Skeletal muscle tissue (tissue), 4 donors: ENCODE data around the gene WNT3A. TPM values are rescaled to one million over a fixed set of nuclear protein-coding genes. Genes with fewer than 3 reads are reported as not detected.
"Not testable (repeated sequence)": the region's sequence is repeated elsewhere in the genome, so short reads cannot be mapped to it uniquely, and the experiment has no call there.

ENCODE experiments used
- H3K27ac ChIP-seq: one replicate; pipeline ENCODE4 v1.7.0; 2013; ENCODE audit warnings: mild to moderate bottlenecking, low read depth, low read length, inconsistent platforms
- H3K27me3 ChIP-seq, 3 donors: one replicate each; pipeline ENCODE4 v1.7.0; 2013; ENCODE audit warnings: low read length in 3 of 3; ENCODE audit not compliant: control insufficient read depth in 3 of 3, insufficient read depth in 3 of 3
- H3K36me3 ChIP-seq, 3 donors: one replicate each; pipeline ENCODE4 v1.7.0; 2013; ENCODE audit warnings: low read length in 3 of 3; ENCODE audit not compliant: control insufficient read depth in 3 of 3, insufficient read depth in 3 of 3
- H3K4me1 ChIP-seq, 3 donors: one replicate each; pipeline ENCODE4 v1.7.0; 2013; ENCODE audit warnings: low read length in 3 of 3, mild to moderate bottlenecking in 3 of 3; ENCODE audit not compliant: control insufficient read depth in 3 of 3, insufficient read depth in 3 of 3
- H3K4me3 ChIP-seq, 3 donors: one replicate each; pipeline ENCODE4 v1.7.0; 2013; ENCODE audit warnings: low read length in 3 of 3
- H3K9ac ChIP-seq, 3 donors: one replicate each; pipeline ENCODE4 v1.7.0; 2013; ENCODE audit warnings: low read length in 3 of 3, mild to moderate bottlenecking in 3 of 3, moderate library complexity in 2 of 3, low read depth in 1 of 3
- H3K9me3 ChIP-seq, 3 donors: one replicate each; pipeline ENCODE4 v1.7.0; 2013; ENCODE audit warnings: low read length in 3 of 3; ENCODE audit not compliant: control insufficient read depth in 3 of 3
- total RNA-seq: library from RNA; depleted of rRNA; stranded (reverse); fragments of >200 nt; gene quantifications from one replicate; pipeline ENCODE4 v1.2.3, GENCODE V29; 2014
- donor health status: Osteomylitis.

Gene WNT3A
- total RNA-seq, 1 donor from 2014 or later, result not detected

GRCh38 chr1:227972283-227972679 lies 34.5 kb upstream of the WNT3A start:
- H3K4me1 ChIP-seq, H3K27ac ChIP-seq, H3K9ac ChIP-seq, H3K4me3 ChIP-seq, H3K36me3 ChIP-seq, H3K27me3 ChIP-seq, H3K9me3 ChIP-seq: not testable (repeated sequence)

- H3K36me3 ChIP-seq, H3K4me3 ChIP-seq, H3K27ac ChIP-seq, H3K4me1 ChIP-seq, H3K9ac ChIP-seq, H3K27me3 ChIP-seq, H3K9me3 ChIP-seq: not testable (repeated sequence)
These were observed 33.9 kb upstream of the WNT3A start for GRCh38 chr1:227972843-227973374.

GRCh38 chr1:227973724-227974288 lies 33.0 kb upstream of the WNT3A start:
- not testable (repeated sequence) for H3K27me3 ChIP-seq, H3K27ac ChIP-seq, H3K4me1 ChIP-seq, H3K36me3 ChIP-seq, H3K4me3 ChIP-seq, H3K9me3 ChIP-seq, H3K9ac ChIP-seq

- H3K9me3 ChIP-seq, H3K9ac ChIP-seq, H3K27ac ChIP-seq, H3K4me3 ChIP-seq, H3K36me3 ChIP-seq, H3K4me1 ChIP-seq, H3K27me3 ChIP-seq: not testable (repeated sequence)
These were observed 31.1 kb upstream of the WNT3A start for GRCh38 chr1:227975583-227976283.

- Histone ChIP-seq H3K4me3 (no peak overlapping the region), H3K27me3 (no peaks in the 10 kb centered on the region), H3K9me3 (peaks cover 0 to 3% (median 2%) of the 10 kb centered on the region in 3 donors), H3K36me3 (no peaks in the 10 kb centered on the region), H3K27ac (no peak overlapping the region), H3K4me1 (no peaks in the 10 kb centered on the region), H3K9ac (no peak overlapping the region)
These were observed 19.6 kb upstream of the WNT3A start for GRCh38 chr1:227987181-227987580.

- Histone ChIP-seq H3K4me3 (no peak overlapping the region), H3K9ac (no peak overlapping the region), H3K27me3 (no peaks in the 10 kb centered on the region), H3K36me3 (no peaks in the 10 kb centered on the region), H3K9me3 (peaks cover 2 to 11% (median 6%) of the 10 kb centered on the region in 3 donors), H3K4me1 (no peaks in the 10 kb centered on the region), H3K27ac (no peak overlapping the region)
These were observed 12.0 kb upstream of the WNT3A start for GRCh38 chr1:227994632-227995300.

- H3K4me1 ChIP-seq, result no peaks in the 10 kb centered on the region
- no peak overlapping the region for H3K27ac ChIP-seq
- H3K9me3 ChIP-seq, result peaks cover 2 to 9% (median 6%) of the 10 kb centered on the region in 3 donors
- H3K4me3 ChIP-seq, result no peak overlapping the region
- H3K27me3 ChIP-seq, result peaks cover 0 to 4% (median 0%) of the 10 kb centered on the region in 3 donors
- no peaks in the 10 kb centered on the region for H3K36me3 ChIP-seq
- H3K9ac ChIP-seq, result no peak overlapping the region
These were observed 10.4 kb upstream of the WNT3A start for GRCh38 chr1:227996187-227996950.

GRCh38 chr1:227998374-227999055 lies 8.3 kb upstream of the WNT3A start:
- H3K27me3 ChIP-seq, result peaks cover 9 to 16% (median 11%) of the 10 kb centered on the region in 3 donors
- no peaks in the 10 kb centered on the region for H3K36me3 ChIP-seq
- no peak overlapping the region for H3K27ac ChIP-seq
- H3K9ac ChIP-seq, result no peak overlapping the region
- H3K4me3 ChIP-seq, result no peak overlapping the region
- no peaks in the 10 kb centered on the region for H3K4me1 ChIP-seq
- peaks cover 2 to 8% (median 4%) of the 10 kb centered on the region in 3 donors for H3K9me3 ChIP-seq

GRCh38 chr1:227999056-227999930 lies 7.5 kb upstream of the WNT3A start:
- Histone ChIP-seq H3K9ac (no peak overlapping the region), H3K27ac (no peak overlapping the region), H3K36me3 (no peaks in the 10 kb centered on the region), H3K27me3 (peaks cover 17 to 24% (median 19%) of the 10 kb centered on the region in 3 donors), H3K4me3 (no peak overlapping the region), H3K4me1 (no peaks in the 10 kb centered on the region), H3K9me3 (peaks cover 2 to 8% (median 4%) of the 10 kb centered on the region in 3 donors)
